ENCODE data around the gene IER5L. TPM values are rescaled to one million over a fixed set of nuclear protein-coding genes. Genes with fewer than 3 reads are reported as not detected.
A peak's percentile ranks its signal among the peaks of the same experiment; 100 is the strongest.

The IER5L gene
- total RNA-seq, 1 experiment from 2014 or later = 4.6 TPM

DNA sequence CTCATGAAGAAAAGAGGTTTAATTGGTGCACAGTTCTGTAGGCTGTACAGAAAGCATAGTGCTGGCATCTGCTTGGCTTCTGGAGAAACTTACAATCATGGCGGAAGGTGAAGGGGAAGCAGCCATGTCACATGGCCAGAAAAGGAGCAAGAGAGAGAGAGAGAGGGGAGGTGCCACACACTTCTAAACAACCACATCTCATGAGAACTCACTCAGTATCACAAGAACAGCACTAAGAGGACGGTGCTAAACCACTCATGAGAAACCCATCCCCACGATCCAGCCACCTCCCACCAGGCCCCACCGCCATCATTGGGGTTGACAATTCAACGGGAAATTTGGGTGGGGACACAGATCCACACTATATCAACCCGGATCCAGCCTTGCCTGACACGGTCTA lies 28.8 kb upstream of the IER5L start (continued):
- TF ChIP-seq, protein P1, sequence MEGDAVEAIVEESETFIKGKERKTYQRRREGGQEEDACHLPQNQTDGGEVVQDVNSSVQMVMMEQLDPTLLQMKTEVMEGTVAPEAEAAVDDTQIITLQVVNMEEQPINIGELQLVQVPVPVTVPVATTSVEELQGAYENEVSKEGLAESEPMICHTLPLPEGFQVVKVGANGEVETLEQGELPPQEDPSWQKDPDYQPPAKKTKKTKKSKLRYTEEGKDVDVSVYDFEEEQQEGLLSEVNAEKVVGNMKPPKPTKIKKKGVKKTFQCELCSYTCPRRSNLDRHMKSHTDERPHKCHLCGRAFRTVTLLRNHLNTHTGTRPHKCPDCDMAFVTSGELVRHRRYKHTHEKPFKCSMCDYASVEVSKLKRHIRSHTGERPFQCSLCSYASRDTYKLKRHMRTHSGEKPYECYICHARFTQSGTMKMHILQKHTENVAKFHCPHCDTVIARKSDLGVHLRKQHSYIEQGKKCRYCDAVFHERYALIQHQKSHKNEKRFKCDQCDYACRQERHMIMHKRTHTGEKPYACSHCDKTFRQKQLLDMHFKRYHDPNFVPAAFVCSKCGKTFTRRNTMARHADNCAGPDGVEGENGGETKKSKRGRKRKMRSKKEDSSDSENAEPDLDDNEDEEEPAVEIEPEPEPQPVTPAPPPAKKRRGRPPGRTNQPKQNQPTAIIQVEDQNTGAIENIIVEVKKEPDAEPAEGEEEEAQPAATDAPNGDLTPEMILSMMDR (IDR thresholded peaks at IDR 0.05) = no peak
- TF ChIP-seq SP1 (CRISPR knock-in tag; conservative IDR thresholded peaks at IDR 0.05) (no peak), ZNF263 (CRISPR knock-in tag; IDR thresholded peaks at IDR 0.05; ENCODE audit: low read depth) (no peak), ETV6 (CRISPR knock-in tag; IDR thresholded peaks at IDR 0.05) (no peak), TP53 (CRISPR knock-in tag; IDR thresholded peaks at IDR 0.05) (no peak), NR1H2 (CRISPR knock-in tag; IDR thresholded peaks at IDR 0.05) (no peak), IRF2 (CRISPR knock-in tag; IDR thresholded peaks at IDR 0.05; ENCODE audit: borderline replicate concordance, low read depth) (no peak), ESRRA (CRISPR knock-in tag; IDR thresholded peaks at IDR 0.05; ENCODE audit: borderline replicate concordance) (no peak), ZNF396 (CRISPR knock-in tag; IDR thresholded peaks at IDR 0.05; ENCODE audit: borderline replicate concordance) (no peak)
- TF ChIP-seq, protein P2, sequence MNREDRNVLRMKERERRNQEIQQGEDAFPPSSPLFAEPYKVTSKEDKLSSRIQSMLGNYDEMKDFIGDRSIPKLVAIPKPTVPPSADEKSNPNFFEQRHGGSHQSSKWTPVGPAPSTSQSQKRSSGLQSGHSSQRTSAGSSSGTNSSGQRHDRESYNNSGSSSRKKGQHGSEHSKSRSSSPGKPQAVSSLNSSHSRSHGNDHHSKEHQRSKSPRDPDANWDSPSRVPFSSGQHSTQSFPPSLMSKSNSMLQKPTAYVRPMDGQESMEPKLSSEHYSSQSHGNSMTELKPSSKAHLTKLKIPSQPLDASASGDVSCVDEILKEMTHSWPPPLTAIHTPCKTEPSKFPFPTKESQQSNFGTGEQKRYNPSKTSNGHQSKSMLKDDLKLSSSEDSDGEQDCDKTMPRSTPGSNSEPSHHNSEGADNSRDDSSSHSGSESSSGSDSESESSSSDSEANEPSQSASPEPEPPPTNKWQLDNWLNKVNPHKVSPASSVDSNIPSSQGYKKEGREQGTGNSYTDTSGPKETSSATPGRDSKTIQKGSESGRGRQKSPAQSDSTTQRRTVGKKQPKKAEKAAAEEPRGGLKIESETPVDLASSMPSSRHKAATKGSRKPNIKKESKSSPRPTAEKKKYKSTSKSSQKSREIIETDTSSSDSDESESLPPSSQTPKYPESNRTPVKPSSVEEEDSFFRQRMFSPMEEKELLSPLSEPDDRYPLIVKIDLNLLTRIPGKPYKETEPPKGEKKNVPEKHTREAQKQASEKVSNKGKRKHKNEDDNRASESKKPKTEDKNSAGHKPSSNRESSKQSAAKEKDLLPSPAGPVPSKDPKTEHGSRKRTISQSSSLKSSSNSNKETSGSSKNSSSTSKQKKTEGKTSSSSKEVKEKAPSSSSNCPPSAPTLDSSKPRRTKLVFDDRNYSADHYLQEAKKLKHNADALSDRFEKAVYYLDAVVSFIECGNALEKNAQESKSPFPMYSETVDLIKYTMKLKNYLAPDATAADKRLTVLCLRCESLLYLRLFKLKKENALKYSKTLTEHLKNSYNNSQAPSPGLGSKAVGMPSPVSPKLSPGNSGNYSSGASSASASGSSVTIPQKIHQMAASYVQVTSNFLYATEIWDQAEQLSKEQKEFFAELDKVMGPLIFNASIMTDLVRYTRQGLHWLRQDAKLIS (CRISPR knock-in tag; IDR thresholded peaks at IDR 0.05; ENCODE audit: borderline replicate concordance) = no peak
- TF ChIP-seq, protein P3, sequence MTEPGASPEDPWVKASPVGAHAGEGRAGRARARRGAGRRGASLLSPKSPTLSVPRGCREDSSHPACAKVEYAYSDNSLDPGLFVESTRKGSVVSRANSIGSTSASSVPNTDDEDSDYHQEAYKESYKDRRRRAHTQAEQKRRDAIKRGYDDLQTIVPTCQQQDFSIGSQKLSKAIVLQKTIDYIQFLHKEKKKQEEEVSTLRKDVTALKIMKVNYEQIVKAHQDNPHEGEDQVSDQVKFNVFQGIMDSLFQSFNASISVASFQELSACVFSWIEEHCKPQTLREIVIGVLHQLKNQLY (CRISPR knock-in tag; IDR thresholded peaks at IDR 0.05) = no peak
- TF ChIP-seq, protein P4, sequence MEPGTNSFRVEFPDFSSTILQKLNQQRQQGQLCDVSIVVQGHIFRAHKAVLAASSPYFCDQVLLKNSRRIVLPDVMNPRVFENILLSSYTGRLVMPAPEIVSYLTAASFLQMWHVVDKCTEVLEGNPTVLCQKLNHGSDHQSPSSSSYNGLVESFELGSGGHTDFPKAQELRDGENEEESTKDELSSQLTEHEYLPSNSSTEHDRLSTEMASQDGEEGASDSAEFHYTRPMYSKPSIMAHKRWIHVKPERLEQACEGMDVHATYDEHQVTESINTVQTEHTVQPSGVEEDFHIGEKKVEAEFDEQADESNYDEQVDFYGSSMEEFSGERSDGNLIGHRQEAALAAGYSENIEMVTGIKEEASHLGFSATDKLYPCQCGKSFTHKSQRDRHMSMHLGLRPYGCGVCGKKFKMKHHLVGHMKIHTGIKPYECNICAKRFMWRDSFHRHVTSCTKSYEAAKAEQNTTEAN (CRISPR knock-in tag; IDR thresholded peaks at IDR 0.05) = no peak
- TF ChIP-seq, protein P5, sequence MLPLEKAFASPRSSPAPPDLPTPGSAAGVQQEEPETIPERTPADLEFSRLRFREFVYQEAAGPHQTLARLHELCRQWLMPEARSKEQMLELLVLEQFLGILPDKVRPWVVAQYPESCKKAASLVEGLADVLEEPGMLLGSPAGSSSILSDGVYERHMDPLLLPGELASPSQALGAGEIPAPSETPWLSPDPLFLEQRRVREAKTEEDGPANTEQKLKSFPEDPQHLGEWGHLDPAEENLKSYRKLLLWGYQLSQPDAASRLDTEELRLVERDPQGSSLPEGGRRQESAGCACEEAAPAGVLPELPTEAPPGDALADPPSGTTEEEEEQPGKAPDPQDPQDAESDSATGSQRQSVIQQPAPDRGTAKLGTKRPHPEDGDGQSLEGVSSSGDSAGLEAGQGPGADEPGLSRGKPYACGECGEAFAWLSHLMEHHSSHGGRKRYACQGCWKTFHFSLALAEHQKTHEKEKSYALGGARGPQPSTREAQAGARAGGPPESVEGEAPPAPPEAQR (CRISPR knock-in tag; IDR thresholded peaks at IDR 0.05) = no peak

DNA sequence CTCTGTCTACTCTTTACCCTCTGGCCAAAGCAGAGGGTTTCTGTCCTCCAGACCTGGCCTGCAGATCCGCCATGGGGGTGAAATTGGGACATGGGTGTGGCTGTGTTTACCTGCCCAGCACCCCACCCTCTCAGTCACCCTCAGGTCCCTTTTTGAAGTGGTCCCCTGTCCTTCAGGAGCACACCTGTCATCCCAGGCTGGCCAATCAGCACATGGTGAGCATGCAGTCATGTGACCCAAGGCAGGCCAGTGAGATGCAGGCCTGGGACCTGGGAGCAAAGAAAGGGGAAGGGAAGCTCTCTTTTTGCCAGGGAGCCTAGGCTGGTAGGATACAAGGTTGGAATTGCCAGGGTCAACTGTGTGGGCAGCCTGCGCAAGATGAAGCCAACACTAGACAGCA lies 28.3 kb upstream of the IER5L start:
- DNase-seq (ENCODE audit: low spot score) (no peak), ATAC-seq (no peak)
- Mint-ChIP-seq H3K9me3 (no peaks in the 10 kb centered on the region), H3K4me1 (peaks cover 36% of the 10 kb centered on the region), H3K27me3 (ENCODE audit: low read depth) (peaks cover 3% of the 10 kb centered on the region; the same call in 1 of the 2 replicates), H3K27ac (no peak overlapping the region), H3K4me3 (no peak overlapping the region), H3K36me3 (no peaks in the 10 kb centered on the region)
- ChIA-PET POLR2A (interaction anchor here (0.7 kb wide), 1 partner anchor 28 kb away, joined by 3 read pairs; the partner anchor contains the start of gene IER5L), CTCF (no interaction called here)
- no peak for TF ChIP-seq ZNF423 (CRISPR knock-in tag; IDR thresholded peaks at IDR 0.05)
- TF ChIP-seq, protein P6, sequence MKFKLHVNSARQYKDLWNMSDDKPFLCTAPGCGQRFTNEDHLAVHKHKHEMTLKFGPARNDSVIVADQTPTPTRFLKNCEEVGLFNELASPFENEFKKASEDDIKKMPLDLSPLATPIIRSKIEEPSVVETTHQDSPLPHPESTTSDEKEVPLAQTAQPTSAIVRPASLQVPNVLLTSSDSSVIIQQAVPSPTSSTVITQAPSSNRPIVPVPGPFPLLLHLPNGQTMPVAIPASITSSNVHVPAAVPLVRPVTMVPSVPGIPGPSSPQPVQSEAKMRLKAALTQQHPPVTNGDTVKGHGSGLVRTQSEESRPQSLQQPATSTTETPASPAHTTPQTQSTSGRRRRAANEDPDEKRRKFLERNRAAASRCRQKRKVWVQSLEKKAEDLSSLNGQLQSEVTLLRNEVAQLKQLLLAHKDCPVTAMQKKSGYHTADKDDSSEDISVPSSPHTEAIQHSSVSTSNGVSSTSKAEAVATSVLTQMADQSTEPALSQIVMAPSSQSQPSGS (CRISPR knock-in tag; IDR thresholded peaks at IDR 0.05; ENCODE audit: borderline replicate concordance, low read depth) = no peak
- no peak for TF ChIP-seq ZNF121 (CRISPR knock-in tag; IDR thresholded peaks at IDR 0.05)
- TF ChIP-seq, protein P7, sequence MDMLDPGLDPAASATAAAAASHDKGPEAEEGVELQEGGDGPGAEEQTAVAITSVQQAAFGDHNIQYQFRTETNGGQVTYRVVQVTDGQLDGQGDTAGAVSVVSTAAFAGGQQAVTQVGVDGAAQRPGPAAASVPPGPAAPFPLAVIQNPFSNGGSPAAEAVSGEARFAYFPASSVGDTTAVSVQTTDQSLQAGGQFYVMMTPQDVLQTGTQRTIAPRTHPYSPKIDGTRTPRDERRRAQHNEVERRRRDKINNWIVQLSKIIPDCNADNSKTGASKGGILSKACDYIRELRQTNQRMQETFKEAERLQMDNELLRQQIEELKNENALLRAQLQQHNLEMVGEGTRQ (CRISPR knock-in tag; IDR thresholded peaks at IDR 0.05) = peak; percentile 71
- no peak for TF ChIP-seq CREB1 (CRISPR knock-in tag; IDR thresholded peaks at IDR 0.05)
- no peak for TF ChIP-seq CREM (CRISPR knock-in tag; IDR thresholded peaks at IDR 0.05)
- TF ChIP-seq NFYB (CRISPR knock-in tag; conservative IDR thresholded peaks at IDR 0.05; ENCODE audit: low read depth) = 0 out of 2 replicates have a peak, but pooled peaks have one; percentile 30
- no peak for TF ChIP-seq JUN (CRISPR knock-in tag; IDR thresholded peaks at IDR 0.05)
- no peak for TF ChIP-seq ETV6 (CRISPR knock-in tag; IDR thresholded peaks at IDR 0.05)
- TF ChIP-seq JAZF1 (CRISPR knock-in tag; IDR thresholded peaks at IDR 0.05) = no peak
- 0 out of 2 replicates have a peak, but pooled peaks have one; percentile 14 for TF ChIP-seq FOXP1 (CRISPR knock-in tag; IDR thresholded peaks at IDR 0.05; ENCODE audit: borderline replicate concordance)
- TF ChIP-seq, protein P8, sequence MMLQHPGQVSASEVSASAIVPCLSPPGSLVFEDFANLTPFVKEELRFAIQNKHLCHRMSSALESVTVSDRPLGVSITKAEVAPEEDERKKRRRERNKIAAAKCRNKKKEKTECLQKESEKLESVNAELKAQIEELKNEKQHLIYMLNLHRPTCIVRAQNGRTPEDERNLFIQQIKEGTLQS (CRISPR knock-in tag; conservative IDR thresholded peaks at IDR 0.05) = 0 out of 2 replicates have a peak, but pooled peaks have one; percentile 34
- TF ChIP-seq, protein P9, sequence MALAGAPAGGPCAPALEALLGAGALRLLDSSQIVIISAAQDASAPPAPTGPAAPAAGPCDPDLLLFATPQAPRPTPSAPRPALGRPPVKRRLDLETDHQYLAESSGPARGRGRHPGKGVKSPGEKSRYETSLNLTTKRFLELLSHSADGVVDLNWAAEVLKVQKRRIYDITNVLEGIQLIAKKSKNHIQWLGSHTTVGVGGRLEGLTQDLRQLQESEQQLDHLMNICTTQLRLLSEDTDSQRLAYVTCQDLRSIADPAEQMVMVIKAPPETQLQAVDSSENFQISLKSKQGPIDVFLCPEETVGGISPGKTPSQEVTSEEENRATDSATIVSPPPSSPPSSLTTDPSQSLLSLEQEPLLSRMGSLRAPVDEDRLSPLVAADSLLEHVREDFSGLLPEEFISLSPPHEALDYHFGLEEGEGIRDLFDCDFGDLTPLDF (CRISPR knock-in tag; IDR thresholded peaks at IDR 0.05) = no peak
